Activated CD8-positive, alpha-beta T cell treated with anti-CD3 and anti-CD28 coated beads, Interleukin-2, amount 10 ng/mL, durations not matched to agents 7 days and 5 days (primary cell): ENCODE measurements around the gene ALOX12. TPM values are rescaled to one million over a fixed set of nuclear protein-coding genes. Genes with fewer than 3 reads are reported as not detected.
"Not testable (repeated sequence)": the region's sequence is repeated elsewhere in the genome, so short reads cannot be mapped to it uniquely, and the experiment has no call there.

Experiments
- ATAC-seq: fragments of 150-1000 bp; cut with Tn5 transposase; one replicate; pipeline ENCODE4 v1.10.0; 2021; ENCODE audit warnings: moderate library complexity
- CTCF ChIA-PET: fragments of 350-600 bp; sonication (Branson Sonifier 250); formaldehyde crosslinking; loops from one replicate; lab custom pipeline; 2021; ENCODE audit warnings: antibody characterized with exemption; lab: Charles Lee
- POLR2A ChIA-PET: fragments of 350-600 bp; sonication (Branson Sonifier 250); formaldehyde crosslinking; loops from one replicate; lab custom pipeline; 2021; ENCODE audit warnings: antibody characterized with exemption; lab: Charles Lee
- DNase-seq: peaks from one replicate; pipeline ENCODE4 v3.0.0-alpha.2; 2020
- H3K27ac Mint-ChIP-seq: one replicate; pipeline ENCODE4 v1.8.0; 2021; ENCODE audit warnings: mild to moderate bottlenecking, mixed read lengths
- H3K27me3 Mint-ChIP-seq: one replicate; pipeline ENCODE4 v1.8.0; 2021; ENCODE audit warnings: low read depth, mixed read lengths
- H3K36me3 Mint-ChIP-seq: one replicate; pipeline ENCODE4 v1.8.0; 2021; ENCODE audit warnings: low read depth, mixed read lengths
- H3K4me1 Mint-ChIP-seq: one replicate; pipeline ENCODE4 v1.8.0; 2021; ENCODE audit warnings: low read depth, mixed read lengths
- H3K4me3 Mint-ChIP-seq: one replicate; pipeline ENCODE4 v1.8.0; 2021; ENCODE audit warnings: mild to moderate bottlenecking, mixed read lengths
- H3K9me3 Mint-ChIP-seq: one replicate; pipeline ENCODE4 v1.8.0; 2022; ENCODE audit warnings: mixed read lengths; ENCODE audit not compliant: insufficient read depth
- total RNA-seq, 2 experiments: library from RNA; stranded (reverse); gene quantifications; one replicate each; pipeline ENCODE4 v1.2.3, GENCODE V29; 2021

Gene ALOX12
- total RNA-seq, 2 experiments from 2014 or later = not detected

- Mint-ChIP-seq H3K27me3 (no peaks in the 10 kb centered on the region), H3K36me3 (no peaks in the 10 kb centered on the region), H3K4me1 (peaks cover 16% of the 10 kb centered on the region), H3K9me3 (no peaks in the 10 kb centered on the region), H3K4me3 (no peak overlapping the region), H3K27ac (no peak overlapping the region)
- ChIA-PET CTCF (interaction anchor here (1.0 to 2.0 kb wide), 2 partner anchors 17 to 76 kb away, joined by 3 to 12 read pairs; no protein-coding TSS in a partner anchor), POLR2A (no interaction called here)
- DNase-seq (no peak), ATAC-seq (no peak)
Observed at GRCh38 chr17:6986676-6987075, 9.2 kb upstream of the ALOX12 start.

GRCh38 chr17:6989779-6990178 lies 6.1 kb upstream of the ALOX12 start:
- ATAC-seq = no peak
- ChIA-PET CTCF (interaction anchor here (1.0 to 2.1 kb wide), 5 partner anchors 15 to 146 kb away, joined by 4 to 6 read pairs (median 4); no protein-coding TSS in a partner anchor), POLR2A (no interaction called here)
- Mint-ChIP-seq H3K27me3 (no peaks in the 10 kb centered on the region), H3K36me3 (peaks cover 4% of the 10 kb centered on the region), H3K9me3 (no peaks in the 10 kb centered on the region), H3K27ac (no peak overlapping the region), H3K4me1 (no peaks in the 10 kb centered on the region), H3K4me3 (no peak overlapping the region)
- no peak for DNase-seq

- H3K27me3 Mint-ChIP-seq, H3K4me1 Mint-ChIP-seq, POLR2A ChIA-PET, H3K27ac Mint-ChIP-seq, H3K4me3 Mint-ChIP-seq, H3K9me3 Mint-ChIP-seq, DNase-seq, ATAC-seq: not testable (repeated sequence)
- H3K36me3 Mint-ChIP-seq = peaks cover 20% of the 10 kb centered on the region
- CTCF ChIA-PET = interaction anchor here (1.1 to 2.2 kb wide), 4 partner anchors 9 to 83 kb away, joined by 3 to 12 read pairs (median 5); no protein-coding TSS in a partner anchor
Observed at GRCh38 chr17:6993613-6994056, 2.2 kb upstream of the ALOX12 start.

GRCh38 chr17:6994118-6994598 lies 1.7 kb upstream of the ALOX12 start:
- H3K4me3 Mint-ChIP-seq = no peak overlapping the region
- H3K36me3 Mint-ChIP-seq = peaks cover 20% of the 10 kb centered on the region
- no peak overlapping the region for H3K27ac Mint-ChIP-seq
- ChIA-PET POLR2A (no interaction called here), CTCF (interaction anchor here (1.1 to 2.2 kb wide), 4 partner anchors 9 to 83 kb away, joined by 3 to 12 read pairs (median 5); no protein-coding TSS in a partner anchor)
- DNase-seq (no peak), ATAC-seq (no peak)
- H3K27me3 Mint-ChIP-seq = no peaks in the 10 kb centered on the region
- no peaks in the 10 kb centered on the region for H3K9me3 Mint-ChIP-seq
- H3K4me1 Mint-ChIP-seq = no peaks in the 10 kb centered on the region

GRCh38 chr17:6994666-6995256 lies 1.1 kb upstream of the ALOX12 start:
- Mint-ChIP-seq H3K4me1 (no peaks in the 10 kb centered on the region), H3K36me3 (peaks cover 26% of the 10 kb centered on the region), H3K27ac (no peak overlapping the region), H3K4me3 (no peak overlapping the region), H3K9me3 (no peaks in the 10 kb centered on the region), H3K27me3 (no peaks in the 10 kb centered on the region)
- DNase-seq (no peak), ATAC-seq (no peak)
- CTCF ChIA-PET = interaction anchor here (2.0 to 2.2 kb wide), 2 partner anchors 10 to 84 kb away, joined by 7 to 12 read pairs; no protein-coding TSS in a partner anchor
- POLR2A ChIA-PET = no interaction called here

- no peaks in the 10 kb centered on the region for H3K4me1 Mint-ChIP-seq
- CTCF ChIA-PET = interaction anchor here (0.9 to 2.0 kb wide), 3 partner anchors 8 to 86 kb away, joined by 3 to 7 read pairs (median 4); no protein-coding TSS in a partner anchor
Observed at GRCh38 chr17:6996256-6997011, 585 bp downstream of the ALOX12 start.

GRCh38 chr17:6997171-6997570 lies 1.3 kb downstream of the ALOX12 start:
- Mint-ChIP-seq H3K9me3 (no peaks in the 10 kb centered on the region), H3K27ac (no peak overlapping the region), H3K4me1 (no peaks in the 10 kb centered on the region), H3K36me3 (peaks cover 40% of the 10 kb centered on the region), H3K4me3 (no peak overlapping the region), H3K27me3 (no peaks in the 10 kb centered on the region)
- ATAC-seq = no peak
- CTCF ChIA-PET = no interaction called here
- no peak for DNase-seq
- POLR2A ChIA-PET = no interaction called here

More at GRCh38 chr17:6996256-6997011, 585 bp downstream of the ALOX12 start:
- DNase-seq (no peak), ATAC-seq (no peak)
- no peaks in the 10 kb centered on the region for H3K27me3 Mint-ChIP-seq
- no peak overlapping the region for H3K4me3 Mint-ChIP-seq
- no peak overlapping the region for H3K27ac Mint-ChIP-seq
- H3K9me3 Mint-ChIP-seq = no peaks in the 10 kb centered on the region
- POLR2A ChIA-PET = no interaction called here
- peaks cover 35% of the 10 kb centered on the region for H3K36me3 Mint-ChIP-seq

GRCh38 chr17:6998855-6999508 lies 3.1 kb downstream of the ALOX12 start:
- no peaks in the 10 kb centered on the region for H3K4me1 Mint-ChIP-seq
- no peak for ATAC-seq
- DNase-seq = no peak
- peaks cover 50% of the 10 kb centered on the region for H3K36me3 Mint-ChIP-seq
- H3K27ac Mint-ChIP-seq = no peak overlapping the region
- no peak overlapping the region for H3K4me3 Mint-ChIP-seq
- H3K9me3 Mint-ChIP-seq = no peaks in the 10 kb centered on the region
- CTCF ChIA-PET = interaction anchor here (2.4 to 10.7 kb wide), 2 partner anchors 85 to 88 kb away, joined by 17 to 206 read pairs; no protein-coding TSS in a partner anchor
- POLR2A ChIA-PET = no interaction called here
- H3K27me3 Mint-ChIP-seq = no peaks in the 10 kb centered on the region

GRCh38 chr17:7001318-7001961 lies 5.6 kb downstream of the ALOX12 start:
- H3K27ac Mint-ChIP-seq = no peak overlapping the region
- no peak for ATAC-seq
- CTCF ChIA-PET = interaction anchor here (1.2 to 10.7 kb wide), 4 partner anchors 74 to 101 kb away, joined by 4 to 206 read pairs (median 86); no protein-coding TSS in a partner anchor

GRCh38 chr17:7002288-7003047 lies 6.6 kb downstream of the ALOX12 start:
- Mint-ChIP-seq H3K4me1 (peaks cover 13% of the 10 kb centered on the region), H3K27ac (no peak overlapping the region), H3K4me3 (no peak overlapping the region), H3K9me3 (no peaks in the 10 kb centered on the region), H3K36me3 (peaks cover 47% of the 10 kb centered on the region), H3K27me3 (no peaks in the 10 kb centered on the region)
- POLR2A ChIA-PET = interaction anchor here (0.6 to 1.6 kb wide), 2 partner anchors 10 to 1210 kb away, joined by 3 to 5 read pairs; partner anchors contain the start of gene RNASEK
- ATAC-seq (no peak), DNase-seq (no peak)
- CTCF ChIA-PET = interaction anchor here (1.1 to 10.7 kb wide), 11 partner anchors 9 to 252 kb away, joined by 4 to 206 read pairs (median 27); partner anchors contain the start of genes ASGR1 and BCL6B

More at GRCh38 chr17:7001318-7001961, 5.6 kb downstream of the ALOX12 start:
- Mint-ChIP-seq H3K27me3 (no peaks in the 10 kb centered on the region), H3K9me3 (no peaks in the 10 kb centered on the region), H3K36me3 (peaks cover 48% of the 10 kb centered on the region), H3K4me1 (peaks cover 8% of the 10 kb centered on the region), H3K4me3 (no peak overlapping the region)
- DNase-seq = peak; percentile 50
- POLR2A ChIA-PET = no interaction called here
